IPS-20b (cell line): ENCODE measurements around the gene PAOX.
"Not testable (repeated sequence)": the region's sequence is repeated elsewhere in the genome, so short reads cannot be mapped to it uniquely, and the experiment has no call there.

Experiments used
- H3K27ac ChIP-seq: one replicate; pipeline ENCODE4 v1.5.1; 2013; ENCODE audit warnings: low read length
- H3K27me3 ChIP-seq: 2 replicates; pipeline ENCODE4 v1.6.1; 2013; ENCODE audit warnings: mild to moderate bottlenecking, low read length, inconsistent platforms; ENCODE audit not compliant: insufficient read depth
- H3K36me3 ChIP-seq: 2 replicates; pipeline ENCODE4 v1.6.1; 2013; ENCODE audit warnings: low read depth, mild to moderate bottlenecking, inconsistent platforms, low read length, moderate library complexity; ENCODE audit not compliant: insufficient read depth
- H3K4me1 ChIP-seq: 2 replicates; pipeline ENCODE4 v1.6.1; 2013; ENCODE audit warnings: mild to moderate bottlenecking, control low read depth, inconsistent platforms, low read length, moderate library complexity; ENCODE audit not compliant: insufficient read depth
- H3K4me3 ChIP-seq: 2 replicates; pipeline ENCODE4 v1.5.1; 2013; ENCODE audit warnings: mild to moderate bottlenecking, low read length, inconsistent platforms
- H3K9ac ChIP-seq: 2 replicates; pipeline ENCODE4 v1.6.1; 2013; ENCODE audit warnings: low read depth, mild to moderate bottlenecking, inconsistent platforms, low read length, moderate library complexity
- H3K9me3 ChIP-seq: 2 replicates; pipeline ENCODE4 v1.6.1; 2013; ENCODE audit warnings: mild to moderate bottlenecking, low read depth, low read length, inconsistent platforms; ENCODE audit not compliant: insufficient read depth

Gene PAOX

GRCh38 chr10:133422223-133422806 lies 43.3 kb downstream of the PAOX start:
- Histone ChIP-seq H3K4me3 (no peak overlapping the region), H3K9ac (no peak overlapping the region), H3K4me1 (no peaks in the 10 kb centered on the region)

GRCh38 chr10:133422807-133423771 lies 44.0 kb downstream of the PAOX start:
- peaks cover 17% of the 10 kb centered on the region for H3K27me3 ChIP-seq
- no peak overlapping the region for H3K4me3 ChIP-seq
- H3K9me3 ChIP-seq = no peaks in the 10 kb centered on the region
- H3K9ac ChIP-seq = no peak overlapping the region
- H3K27ac ChIP-seq = no peak overlapping the region
- H3K4me1 ChIP-seq = no peaks in the 10 kb centered on the region
- H3K36me3 ChIP-seq = peaks cover 10% of the 10 kb centered on the region; the same call in 1 of the 2 replicates

More at GRCh38 chr10:133422223-133422806, 43.3 kb downstream of the PAOX start:
- Histone ChIP-seq H3K9me3 (no peaks in the 10 kb centered on the region), H3K27ac (no peak overlapping the region), H3K27me3 (peaks cover 17% of the 10 kb centered on the region), H3K36me3 (peaks cover 10% of the 10 kb centered on the region; the same call in 1 of the 2 replicates)

- not testable (repeated sequence) for H3K4me1 ChIP-seq, H3K9ac ChIP-seq, H3K4me3 ChIP-seq, H3K9me3 ChIP-seq, H3K27ac ChIP-seq, H3K36me3 ChIP-seq
- peaks cover 17% of the 10 kb centered on the region for H3K27me3 ChIP-seq
Measured at GRCh38 chr10:133424102-133424501, 45.0 kb downstream of the PAOX start.

- H3K4me3 ChIP-seq = not testable (repeated sequence)
- peaks cover 17% of the 10 kb centered on the region for H3K27me3 ChIP-seq
Measured at GRCh38 chr10:133424601-133425000, 45.5 kb downstream of the PAOX start, which contains the start of gene SPRN. Gene SPRN, minus strand, starts transcription at chr10:133424625. Its CDS starts 944 bp downstream, at chr10:133423681.

GRCh38 chr10:133429571-133429970 lies 50.5 kb downstream of the PAOX start:
- not testable (repeated sequence) for H3K9ac ChIP-seq, H3K4me3 ChIP-seq, H3K9me3 ChIP-seq, H3K27me3 ChIP-seq, H3K27ac ChIP-seq, H3K36me3 ChIP-seq, H3K4me1 ChIP-seq

More at GRCh38 chr10:133424601-133425000, 45.5 kb downstream of the PAOX start, which contains the start of gene SPRN:
- H3K4me1 ChIP-seq, H3K9ac ChIP-seq, H3K36me3 ChIP-seq, H3K27ac ChIP-seq, H3K9me3 ChIP-seq: not testable (repeated sequence)

GRCh38 chr10:133431888-133432613 lies 53.0 kb downstream of the PAOX start:
- H3K9ac ChIP-seq, H3K27me3 ChIP-seq, H3K4me3 ChIP-seq, H3K4me1 ChIP-seq, H3K27ac ChIP-seq, H3K9me3 ChIP-seq, H3K36me3 ChIP-seq: not testable (repeated sequence)

- H3K9ac ChIP-seq, H3K9me3 ChIP-seq, H3K4me3 ChIP-seq, H3K36me3 ChIP-seq, H3K4me1 ChIP-seq, H3K27me3 ChIP-seq, H3K27ac ChIP-seq: not testable (repeated sequence)
Measured at GRCh38 chr10:133432789-133433188, 53.7 kb downstream of the PAOX start.

GRCh38 chr10:133438711-133439273 lies 59.7 kb downstream of the PAOX start:
- Histone ChIP-seq H3K9me3 (peaks cover 56% of the 10 kb centered on the region), H3K36me3 (no peaks in the 10 kb centered on the region), H3K4me1 (no peaks in the 10 kb centered on the region)

GRCh38 chr10:133439517-133440461 lies 60.7 kb downstream of the PAOX start:
- Histone ChIP-seq H3K27me3 (no peaks in the 10 kb centered on the region), H3K9ac (no peak overlapping the region), H3K4me1 (no peaks in the 10 kb centered on the region), H3K36me3 (no peaks in the 10 kb centered on the region), H3K9me3 (peaks cover 66% of the 10 kb centered on the region), H3K27ac (no peak overlapping the region), H3K4me3 (no peak overlapping the region)

More at GRCh38 chr10:133438711-133439273, 59.7 kb downstream of the PAOX start:
- Histone ChIP-seq H3K9ac (no peak overlapping the region), H3K4me3 (no peak overlapping the region), H3K27me3 (no peaks in the 10 kb centered on the region), H3K27ac (no peak overlapping the region)

- Histone ChIP-seq H3K36me3 (no peaks in the 10 kb centered on the region), H3K9me3 (peaks cover 75% of the 10 kb centered on the region), H3K27ac (no peak overlapping the region), H3K4me3 (no peak overlapping the region), H3K4me1 (no peaks in the 10 kb centered on the region), H3K9ac (no peak overlapping the region), H3K27me3 (no peaks in the 10 kb centered on the region)
Measured at GRCh38 chr10:133440633-133441285, 61.7 kb downstream of the PAOX start.
